ENCODE results near the gene B4GALNT1. TPM values are rescaled to one million over a fixed set of nuclear protein-coding genes. Genes with fewer than 3 reads are reported as not detected.

The B4GALNT1 gene
- total RNA-seq, 1 donor from 2014 or later = 1.1 TPM

GRCh38 chr12:57623811-57624390, 9.1 kb downstream of the B4GALNT1 start:
- peaks cover under 1% of the 10 kb centered on the region for H3K36me3 Mint-ChIP-seq (ENCODE audit: insufficient read depth)
- no peak overlapping the region for H3K4me3 Mint-ChIP-seq (ENCODE audit: low read depth)
- no peak for TF ChIP-seq CTCF (IDR thresholded peaks at IDR 0.05; ENCODE audit: unreplicated experiment)
- H3K27ac Mint-ChIP-seq = no peak overlapping the region
- no peak for DNase-seq (ENCODE audit: low spot score, unreplicated experiment)
- peaks cover 11% of the 10 kb centered on the region for H3K4me1 Mint-ChIP-seq (ENCODE audit: low read depth)
- H3K9me3 Mint-ChIP-seq (ENCODE audit: low read depth) = no peaks in the 10 kb centered on the region
- peaks cover 95% of the 10 kb centered on the region for H3K27me3 Mint-ChIP-seq

DNA sequence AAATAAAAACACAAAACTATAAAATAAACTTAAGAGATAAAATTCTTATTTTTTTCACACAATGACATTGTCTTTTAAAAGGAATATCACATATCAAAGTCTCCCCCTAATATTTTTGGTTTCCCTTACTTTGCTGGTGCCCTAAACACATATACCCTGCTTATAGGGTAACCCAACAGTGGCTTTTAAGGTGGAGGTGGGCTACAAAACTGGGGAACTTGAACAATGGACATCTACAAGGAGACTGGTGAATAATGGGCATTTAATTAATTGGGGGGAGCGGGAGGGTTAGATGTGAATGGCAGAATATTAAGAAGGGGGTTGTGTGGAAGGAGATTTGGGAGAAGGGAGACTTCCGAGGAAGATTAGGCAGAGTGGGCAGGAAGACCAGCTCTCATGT, 9.6 kb downstream of the B4GALNT1 start:
- H3K27ac Mint-ChIP-seq = no peak overlapping the region
- peaks cover 2% of the 10 kb centered on the region for H3K36me3 Mint-ChIP-seq (ENCODE audit: insufficient read depth)
- no peak overlapping the region for H3K4me3 Mint-ChIP-seq (ENCODE audit: low read depth)
- H3K4me1 Mint-ChIP-seq (ENCODE audit: low read depth) = peaks cover 11% of the 10 kb centered on the region
- H3K9me3 Mint-ChIP-seq (ENCODE audit: low read depth) = no peaks in the 10 kb centered on the region
- no peak for TF ChIP-seq CTCF (IDR thresholded peaks at IDR 0.05; ENCODE audit: unreplicated experiment)
- no peak for DNase-seq (ENCODE audit: low spot score, unreplicated experiment)
- H3K27me3 Mint-ChIP-seq = peaks cover 95% of the 10 kb centered on the region

GRCh38 chr12:57622293-57623245, 10.4 kb downstream of the B4GALNT1 start:
- no peak overlapping the region for H3K4me3 Mint-ChIP-seq (ENCODE audit: low read depth)
- no peak for TF ChIP-seq CTCF (IDR thresholded peaks at IDR 0.05; ENCODE audit: unreplicated experiment)
- H3K36me3 Mint-ChIP-seq (ENCODE audit: insufficient read depth) = peaks cover 5% of the 10 kb centered on the region
- no peak for DNase-seq (ENCODE audit: low spot score, unreplicated experiment)
- peaks cover 11% of the 10 kb centered on the region for H3K4me1 Mint-ChIP-seq (ENCODE audit: low read depth)
- no peaks in the 10 kb centered on the region for H3K9me3 Mint-ChIP-seq (ENCODE audit: low read depth)
- no peak overlapping the region for H3K27ac Mint-ChIP-seq
- peaks cover 96% of the 10 kb centered on the region for H3K27me3 Mint-ChIP-seq

GRCh38 chr12:57621497-57622292, 11.3 kb downstream of the B4GALNT1 start:
- Mint-ChIP-seq H3K27me3 (peaks cover 100% of the 10 kb centered on the region), H3K4me3 (ENCODE audit: low read depth) (peak overlapping the region; percentile 66), H3K4me1 (ENCODE audit: low read depth) (peaks cover 11% of the 10 kb centered on the region), H3K9me3 (ENCODE audit: low read depth) (no peaks in the 10 kb centered on the region), H3K36me3 (ENCODE audit: insufficient read depth) (peaks cover 5% of the 10 kb centered on the region), H3K27ac (no peak overlapping the region)
- DNase-seq (ENCODE audit: low spot score, unreplicated experiment) = peak; percentile 67
- TF ChIP-seq CTCF (IDR thresholded peaks at IDR 0.05; ENCODE audit: unreplicated experiment) = peak; percentile 91

DNA sequence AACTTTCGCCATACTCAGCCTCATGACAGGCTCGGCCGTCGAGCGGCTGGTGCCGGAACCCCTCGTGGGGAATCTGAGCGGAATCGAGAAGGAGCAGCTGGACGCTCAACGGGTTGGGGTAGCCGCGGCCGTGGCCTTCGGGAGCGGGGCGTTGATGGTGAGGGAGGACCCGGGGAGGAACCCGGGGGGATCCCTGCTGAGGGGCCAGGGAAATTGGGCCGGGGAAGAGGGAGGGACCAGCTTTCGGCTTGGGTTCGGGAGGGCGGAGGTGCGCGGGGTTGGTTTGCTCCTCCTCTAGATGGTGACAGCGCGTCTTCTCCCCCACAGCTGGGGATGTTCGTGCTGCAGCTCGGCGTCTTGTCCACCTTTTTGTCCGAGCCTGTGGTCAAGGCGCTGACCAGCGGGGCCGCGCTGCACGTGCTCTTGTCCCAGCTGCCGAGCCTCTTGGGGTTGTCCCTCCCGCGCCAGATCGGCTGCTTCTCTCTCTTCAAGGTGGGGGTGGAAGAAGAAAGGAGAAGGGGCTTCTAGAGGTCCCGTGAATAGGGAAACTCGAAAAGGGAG, 12.0 kb downstream of the B4GALNT1 start:
- Mint-ChIP-seq H3K4me3 (ENCODE audit: low read depth) (peak overlapping the region; percentile 66), H3K4me1 (ENCODE audit: low read depth) (peaks cover 11% of the 10 kb centered on the region), H3K27me3 (peaks cover 100% of the 10 kb centered on the region), H3K27ac (no peak overlapping the region), H3K9me3 (ENCODE audit: low read depth) (no peaks in the 10 kb centered on the region), H3K36me3 (ENCODE audit: insufficient read depth) (peaks cover 7% of the 10 kb centered on the region)
- no peak for DNase-seq (ENCODE audit: low spot score, unreplicated experiment)
- no peak for TF ChIP-seq CTCF (IDR thresholded peaks at IDR 0.05; ENCODE audit: unreplicated experiment)
